Measurements from ENCODE around the gene PPT1.

The PPT1 gene

DNA sequence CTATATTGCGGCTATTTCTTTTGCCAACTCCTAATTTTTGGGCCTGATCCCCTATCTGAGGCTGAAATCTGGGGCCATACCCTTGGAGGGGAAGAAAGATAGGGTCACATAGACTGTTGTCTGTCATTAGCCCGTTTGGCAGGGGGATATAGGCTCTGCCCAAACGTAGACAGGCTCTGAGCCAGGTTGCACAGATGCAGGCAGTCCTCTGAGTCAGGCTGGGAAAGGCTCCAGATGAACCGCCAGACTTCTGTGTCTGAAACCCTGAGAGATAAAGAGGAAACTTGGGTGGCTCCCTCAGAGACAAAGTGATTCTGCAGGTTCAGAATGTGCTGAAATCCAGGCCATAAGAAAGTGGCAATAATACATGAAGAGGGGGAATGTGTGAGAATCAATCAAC is 60.5 kb downstream of the PPT1 start:
- Histone ChIP-seq H3K9me3 (replicated peaks in 1 of 2; ENCODE audit: control insufficient read depth in 2 of 2, insufficient read depth in 1 of 2, low read depth in 1 of 2, low read length in 2 of 2) (no peaks in the 10 kb centered on the region), H3K4me1 (ENCODE audit: control insufficient read depth in 2 of 2, insufficient read depth in 1 of 2, low read depth in 1 of 2, low read length in 2 of 2) (peaks cover 4 to 10% of the 10 kb centered on the region in 2 donors), H2BK15ac (ENCODE audit: low read length) (no peak overlapping the region), H3K36me3 (replicated peaks in 1 of 2; ENCODE audit: control insufficient read depth in 2 of 2, insufficient read depth in 2 of 2, low read length in 2 of 2) (no peaks in the 10 kb centered on the region), H3K14ac (ENCODE audit: low read length) (no peak overlapping the region), H4K8ac (ENCODE audit: low read depth, low read length) (no peak overlapping the region), H3K79me1 (ENCODE audit: low read depth, low read length) (no peaks in the 10 kb centered on the region), H3K23ac (ENCODE audit: low read depth, low read length, poor library complexity) (no peak overlapping the region), H3K4ac (ENCODE audit: low read length) (no peak overlapping the region), H2BK12ac (ENCODE audit: low read length) (no peak overlapping the region), H2AK5ac (ENCODE audit: low read depth, low read length) (no peak overlapping the region), H2BK120ac (ENCODE audit: low read depth, low read length) (no peak overlapping the region), H3K9ac (ENCODE audit: low read depth, low read length, poor library complexity) (no peak overlapping the region), H2AFZ (ENCODE audit: low read length) (no peak overlapping the region), H3K4me2 (ENCODE audit: insufficient read depth, low read length, poor library complexity, severe bottlenecking) (no peak overlapping the region), H4K91ac (ENCODE audit: low read depth, low read length, poor library complexity) (no peak overlapping the region), H2BK5ac (ENCODE audit: low read length) (no peak overlapping the region), H3K4me3 (ENCODE audit: low read length in 2 of 2) (no peak overlapping the region), H3K27ac (replicated peaks; ENCODE audit: low read length) (no peak overlapping the region), H3K27me3 (ENCODE audit: control insufficient read depth in 3 of 3, insufficient read depth in 3 of 3, low read depth in 1 of 3, low read length in 3 of 3) (no peaks in the 10 kb centered on the region), H3K18ac (ENCODE audit: low read length) (no peak overlapping the region)
- no peak for DNase-seq (ENCODE audit: low spot score)
- no CpG with 5 or more reads among the region's 4 CpGs for WGBS, 2 donors (ENCODE audit: extremely low coverage in 2 of 2, insufficient read length in 2 of 2, insufficient replicate concordance in 1 of 2)

DNA sequence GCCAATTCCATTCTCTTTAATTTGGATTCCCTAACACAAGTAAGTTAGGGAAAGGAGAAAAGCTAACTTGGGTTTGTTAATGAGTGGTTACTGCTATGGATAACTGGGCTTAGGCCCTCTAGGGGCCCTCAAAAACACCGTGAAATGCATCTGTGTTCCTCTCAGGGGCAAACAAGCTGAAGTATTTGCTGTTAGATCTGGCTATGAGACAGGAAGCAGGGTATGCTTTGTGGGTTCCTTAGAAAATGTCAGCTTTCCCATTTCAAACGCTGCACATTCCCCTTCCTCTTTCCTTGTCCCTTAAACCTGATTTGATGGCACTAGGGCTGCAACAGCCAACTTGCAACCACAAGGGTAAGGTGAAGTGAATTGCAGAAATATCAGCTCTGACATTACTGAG is 62.2 kb downstream of the PPT1 start:
- no peak for DNase-seq (ENCODE audit: low spot score)
- Histone ChIP-seq H2BK120ac (ENCODE audit: low read depth, low read length) (no peak overlapping the region), H3K18ac (ENCODE audit: low read length) (no peak overlapping the region), H3K79me1 (ENCODE audit: low read depth, low read length) (no peaks in the 10 kb centered on the region), H4K91ac (ENCODE audit: low read depth, low read length, poor library complexity) (no peak overlapping the region), H3K4me2 (ENCODE audit: insufficient read depth, low read length, poor library complexity, severe bottlenecking) (no peak overlapping the region), H2BK15ac (ENCODE audit: low read length) (no peak overlapping the region), H2BK12ac (ENCODE audit: low read length) (no peak overlapping the region), H2BK5ac (ENCODE audit: low read length) (no peak overlapping the region), H3K9me3 (replicated peaks in 1 of 2; ENCODE audit: control insufficient read depth in 2 of 2, insufficient read depth in 1 of 2, low read depth in 1 of 2, low read length in 2 of 2) (no peaks in the 10 kb centered on the region), H3K23ac (ENCODE audit: low read depth, low read length, poor library complexity) (no peak overlapping the region), H2AK5ac (ENCODE audit: low read depth, low read length) (no peak overlapping the region), H3K4ac (ENCODE audit: low read length) (no peak overlapping the region), H3K27me3 (ENCODE audit: control insufficient read depth in 3 of 3, insufficient read depth in 3 of 3, low read depth in 1 of 3, low read length in 3 of 3) (no peaks in the 10 kb centered on the region), H3K9ac (ENCODE audit: low read depth, low read length, poor library complexity) (no peak overlapping the region), H3K4me3 (ENCODE audit: low read length in 2 of 2) (no peak overlapping the region), H4K8ac (ENCODE audit: low read depth, low read length) (no peak overlapping the region), H3K14ac (ENCODE audit: low read length) (no peak overlapping the region), H3K36me3 (replicated peaks in 1 of 2; ENCODE audit: control insufficient read depth in 2 of 2, insufficient read depth in 2 of 2, low read length in 2 of 2) (no peaks in the 10 kb centered on the region), H3K27ac (replicated peaks; ENCODE audit: low read length) (no peak overlapping the region), H2AFZ (ENCODE audit: low read length) (peak overlapping the region; percentile 77), H3K4me1 (ENCODE audit: control insufficient read depth in 2 of 2, insufficient read depth in 1 of 2, low read depth in 1 of 2, low read length in 2 of 2) (peaks cover 0 to 7% of the 10 kb centered on the region in 2 donors)
- no CpG with 5 or more reads among the region's 2 CpGs for WGBS, 2 donors (ENCODE audit: extremely low coverage in 2 of 2, insufficient read length in 2 of 2, insufficient replicate concordance in 1 of 2)

DNA sequence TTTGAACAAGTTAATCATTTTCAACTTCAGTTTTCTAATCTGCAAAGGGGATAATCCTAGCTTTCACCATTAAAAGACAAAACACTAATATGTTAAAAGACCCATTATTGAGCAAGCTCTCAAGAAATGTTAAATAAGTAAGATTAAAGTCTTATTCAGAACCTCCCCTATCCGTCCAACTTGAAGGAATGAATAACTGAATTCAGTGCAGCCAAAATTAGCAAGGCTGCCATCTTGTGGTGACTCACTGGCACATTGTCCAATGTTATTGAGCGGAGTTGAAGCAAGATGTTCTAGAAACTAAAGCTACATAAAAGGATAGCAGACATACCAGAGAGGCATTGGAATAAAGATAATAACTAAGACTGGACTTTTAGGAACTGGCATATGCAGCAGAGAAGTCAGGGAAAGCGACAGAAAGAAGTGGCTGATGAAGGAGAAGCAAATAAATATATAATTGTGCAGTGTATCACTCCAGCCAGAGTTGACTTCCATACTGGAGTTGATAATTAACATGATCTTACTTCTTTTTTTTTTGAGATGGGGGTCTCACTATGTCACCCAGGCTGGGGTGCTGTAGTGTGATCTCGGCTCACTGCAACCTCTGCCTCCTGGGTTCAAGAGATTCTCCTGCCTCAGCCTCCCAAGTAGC is 64.7 kb downstream of the PPT1 start:
- no peak overlapping the region for H3K23ac ChIP-seq (ENCODE audit: low read depth, low read length, poor library complexity)
- no peak overlapping the region for H3K4me2 ChIP-seq (ENCODE audit: insufficient read depth, low read length, poor library complexity, severe bottlenecking)
- no peaks in the 10 kb centered on the region for H3K9me3 ChIP-seq (replicated peaks in 1 of 2; ENCODE audit: control insufficient read depth in 2 of 2, insufficient read depth in 1 of 2, low read depth in 1 of 2, low read length in 2 of 2)
- no peak overlapping the region for H3K9ac ChIP-seq (ENCODE audit: low read depth, low read length, poor library complexity)
- H3K14ac ChIP-seq (ENCODE audit: low read length), result no peak overlapping the region
- no peak overlapping the region for H2AK5ac ChIP-seq (ENCODE audit: low read depth, low read length)
- no peaks in the 10 kb centered on the region for H3K36me3 ChIP-seq (replicated peaks in 1 of 2; ENCODE audit: control insufficient read depth in 2 of 2, insufficient read depth in 2 of 2, low read length in 2 of 2)
- H2BK5ac ChIP-seq (ENCODE audit: low read length), result no peak overlapping the region
- H3K27me3 ChIP-seq (ENCODE audit: control insufficient read depth in 3 of 3, insufficient read depth in 3 of 3, low read depth in 1 of 3, low read length in 3 of 3), result no peaks in the 10 kb centered on the region
- H4K8ac ChIP-seq (ENCODE audit: low read depth, low read length), result no peak overlapping the region
- H3K18ac ChIP-seq (ENCODE audit: low read length), result no peak overlapping the region
- no peak overlapping the region for H3K4me3 ChIP-seq (ENCODE audit: low read length in 2 of 2)
- H3K27ac ChIP-seq (replicated peaks; ENCODE audit: low read length), result no peak overlapping the region
- no peak overlapping the region for H3K4ac ChIP-seq (ENCODE audit: low read length)
- H3K4me1 ChIP-seq (ENCODE audit: control insufficient read depth in 2 of 2, insufficient read depth in 1 of 2, low read depth in 1 of 2, low read length in 2 of 2), result no peaks in the 10 kb centered on the region
- H4K91ac ChIP-seq (ENCODE audit: low read depth, low read length, poor library complexity), result no peak overlapping the region
- no peak overlapping the region for H2BK15ac ChIP-seq (ENCODE audit: low read length)
- no peak overlapping the region for H2BK120ac ChIP-seq (ENCODE audit: low read depth, low read length)
- no peaks in the 10 kb centered on the region for H3K79me1 ChIP-seq (ENCODE audit: low read depth, low read length)
- H2AFZ ChIP-seq (ENCODE audit: low read length), result peak overlapping the region; percentile 42
- peak; percentile 38 for DNase-seq (ENCODE audit: low spot score)
- WGBS, 2 donors (ENCODE audit: extremely low coverage in 2 of 2, insufficient read length in 2 of 2, insufficient replicate concordance in 1 of 2), result no CpG with 5 or more reads among the region's 4 CpGs
- no peak overlapping the region for H2BK12ac ChIP-seq (ENCODE audit: low read length)

DNA sequence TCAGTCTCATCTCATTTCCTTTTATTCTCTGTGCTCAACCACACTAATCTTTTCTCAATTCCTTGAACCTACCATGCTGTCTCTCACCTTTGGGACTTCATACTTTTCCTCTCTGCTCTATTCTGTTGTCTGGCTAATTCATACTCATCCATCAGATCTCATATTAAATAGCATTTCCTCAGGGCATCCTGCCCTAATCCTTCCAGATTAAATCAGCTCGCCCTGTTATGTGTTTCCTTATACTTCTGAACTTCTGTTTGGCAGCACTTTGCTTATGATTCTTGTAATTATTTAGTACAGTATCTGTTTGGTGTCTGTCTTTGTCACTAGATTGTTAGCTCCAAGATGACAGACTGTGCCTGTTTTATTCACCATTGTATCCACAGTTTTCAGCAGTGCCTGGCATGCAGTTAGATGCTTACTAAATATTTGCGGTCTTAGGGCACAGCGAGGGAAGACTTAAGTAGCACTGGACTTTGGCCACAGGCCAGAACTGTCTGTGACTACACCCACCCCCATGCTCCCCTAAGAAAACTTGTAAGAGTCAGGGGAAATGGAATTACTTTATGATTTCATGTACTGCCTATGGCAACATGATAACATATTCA is 66.4 kb downstream of the PPT1 start:
- Histone ChIP-seq H3K14ac (ENCODE audit: low read length) (no peak overlapping the region), H3K27ac (replicated peaks; ENCODE audit: low read length) (no peak overlapping the region), H3K4me1 (ENCODE audit: control insufficient read depth in 2 of 2, insufficient read depth in 1 of 2, low read depth in 1 of 2, low read length in 2 of 2) (no peaks in the 10 kb centered on the region), H3K9ac (ENCODE audit: low read depth, low read length, poor library complexity) (no peak overlapping the region), H3K36me3 (replicated peaks in 1 of 2; ENCODE audit: control insufficient read depth in 2 of 2, insufficient read depth in 2 of 2, low read length in 2 of 2) (no peaks in the 10 kb centered on the region), H3K18ac (ENCODE audit: low read length) (no peak overlapping the region), H3K9me3 (replicated peaks in 1 of 2; ENCODE audit: control insufficient read depth in 2 of 2, insufficient read depth in 1 of 2, low read depth in 1 of 2, low read length in 2 of 2) (peaks cover 2 to 6% of the 10 kb centered on the region in 2 donors), H3K4ac (ENCODE audit: low read length) (no peak overlapping the region), H2BK15ac (ENCODE audit: low read length) (no peak overlapping the region), H3K4me3 (ENCODE audit: low read length in 2 of 2) (no peak overlapping the region), H3K27me3 (ENCODE audit: control insufficient read depth in 3 of 3, insufficient read depth in 3 of 3, low read depth in 1 of 3, low read length in 3 of 3) (no peaks in the 10 kb centered on the region), H3K79me1 (ENCODE audit: low read depth, low read length) (no peaks in the 10 kb centered on the region), H2BK120ac (ENCODE audit: low read depth, low read length) (no peak overlapping the region), H2BK12ac (ENCODE audit: low read length) (no peak overlapping the region), H2AK5ac (ENCODE audit: low read depth, low read length) (no peak overlapping the region), H2BK5ac (ENCODE audit: low read length) (no peak overlapping the region), H3K4me2 (ENCODE audit: insufficient read depth, low read length, poor library complexity, severe bottlenecking) (no peak overlapping the region), H2AFZ (ENCODE audit: low read length) (no peak overlapping the region), H3K23ac (ENCODE audit: low read depth, low read length, poor library complexity) (no peak overlapping the region), H4K8ac (ENCODE audit: low read depth, low read length) (no peak overlapping the region), H4K91ac (ENCODE audit: low read depth, low read length, poor library complexity) (no peak overlapping the region)
- WGBS, 2 donors (ENCODE audit: extremely low coverage in 2 of 2, insufficient read length in 2 of 2, insufficient replicate concordance in 1 of 2), result no CpG with 5 or more reads among the region's 3 CpGs
- no peak for DNase-seq (ENCODE audit: low spot score)
